K562 (cell line): ENCODE measurements around the gene CDC45. TPM values are rescaled to one million over a fixed set of nuclear protein-coding genes. Genes with fewer than 3 reads are reported as not detected.

Source experiments
- DDX20 ChIP-seq: fragments of 450-650 bp; IDR thresholded peaks from 2 replicates; pipeline ENCODE4 v1.6.1; 2016; ENCODE audit warnings: missing genetic modification characterization, low read depth, mild to moderate bottlenecking, missing compliant biosample characterization, moderate library complexity
- E2F6 ChIP-seq, 2 experiments: IDR thresholded peaks; 2 replicates each; pipeline ENCODE4 v1.6.1; 2011; ENCODE audit warnings: borderline replicate concordance in 1 of 2, control low read depth in 1 of 2, low read depth in 1 of 2, low read length in 1 of 2, mild to moderate bottlenecking in 1 of 2, mixed read lengths in 1 of 2, moderate library complexity in 1 of 2; ENCODE audit not compliant: insufficient read depth in 1 of 2, insufficient read length in 1 of 2, poor library complexity in 1 of 2, severe bottlenecking in 1 of 2; ENCODE audit errors: extremely low read depth in 1 of 2
- FOXO4 ChIP-seq: fragments of 450-650 bp; formaldehyde crosslinking; IDR thresholded peaks from 2 replicates; pipeline ENCODE4 v1.4.0; 2020; ENCODE audit warnings: mild to moderate bottlenecking, moderate library complexity
- GTF2F1 ChIP-seq: IDR thresholded peaks from 2 replicates; pipeline ENCODE4 v1.6.1; 2011; ENCODE audit warnings: low read depth, low read length, improper control_type of control experiment
- IFI16 ChIP-seq: fragments of 250-450 bp; sonication (Bioruptor Pico); IDR thresholded peaks from 2 replicates; pipeline ENCODE4 v2.1.2; 2022; ENCODE audit warnings: mild to moderate bottlenecking, inconsistent platforms
- JUND ChIP-seq, 2 experiments: IDR thresholded peaks; 2 replicates in 1 of 2; 3 replicates in 1 of 2; pipeline ENCODE4 v1.6.1; 2011; ENCODE audit warnings: borderline replicate concordance in 2 of 2, low read depth in 2 of 2, low read length in 2 of 2, improper control_type of control experiment in 1 of 2, missing biosample characterization in 1 of 2, missing genetic modification characterization in 1 of 2, missing genetic modification reagents in 1 of 2
- KAT2B ChIP-seq: IDR thresholded peaks from one replicate; pipeline ENCODE4 v1.6.1; 2012; ENCODE audit warnings: low read depth, mild to moderate bottlenecking, control low read depth, inconsistent platforms, low read length, moderate library complexity
- MYC ChIP-seq, 2 experiments: fragments of 250-450 bp in 1 of 2; sonication (Bioruptor Pico) in 1 of 2; IDR thresholded peaks; 2 replicates each; pipeline versions ENCODE4 v1.5.1 to v1.6.1; 2012 to 2021; ENCODE audit warnings: low read depth in 2 of 2, borderline replicate concordance in 1 of 2, improper control_type of control experiment in 1 of 2, low read length in 1 of 2, mild to moderate bottlenecking in 1 of 2, moderate library complexity in 1 of 2
- NR2F6 ChIP-seq: fragments of 450-650 bp; formaldehyde crosslinking; IDR thresholded peaks from 2 replicates; pipeline ENCODE4 v1.4.0; 2020; ENCODE audit warnings: mild to moderate bottlenecking
- RAD21 ChIP-seq, 2 experiments: fragments of 250-450 bp in 1 of 2; fragments of 450-650 bp in 1 of 2; sonication (Bioruptor Pico) in 1 of 2; formaldehyde crosslinking in 1 of 2; IDR thresholded peaks in 1 of 2; conservative IDR thresholded peaks in 1 of 2; 2 replicates each; pipeline versions ENCODE4 v1.4.0 to v1.8.0; 2020 to 2022; ENCODE audit warnings: mild to moderate bottlenecking in 2 of 2, moderate library complexity in 1 of 2
- RBM17 ChIP-seq: fragments of 200-400 bp; formaldehyde crosslinking; IDR thresholded peaks from 2 replicates; pipeline ENCODE4 v1.6.1; 2017; ENCODE audit warnings: low read depth, mild to moderate bottlenecking, low read length, borderline replicate concordance
- RBM22 ChIP-seq: fragments of 200-400 bp; formaldehyde crosslinking; IDR thresholded peaks from 2 replicates; pipeline ENCODE4 v1.6.1; 2018; ENCODE audit warnings: low read length, low read depth; ENCODE audit not compliant: poor library complexity, severe bottlenecking
- SMAD3 ChIP-seq: fragments of 450-650 bp; formaldehyde crosslinking; conservative IDR thresholded peaks from 2 replicates; pipeline ENCODE4 v1.4.0; 2020; ENCODE audit warnings: mild to moderate bottlenecking
- ZBTB26 ChIP-seq: fragments of 450-650 bp; formaldehyde crosslinking; IDR thresholded peaks from 2 replicates; pipeline ENCODE4 v1.4.0; 2022; ENCODE audit warnings: missing genetic modification characterization
- ZC3H8 ChIP-seq: fragments of 450-650 bp; IDR thresholded peaks from 2 replicates; pipeline ENCODE4 v1.6.1; 2017
- ZFP36 ChIP-seq: fragments of 150-350 bp; IDR thresholded peaks from 2 replicates; pipeline ENCODE4 v1.6.1; 2018; ENCODE audit warnings: low read length, low read depth; ENCODE audit not compliant: partially characterized antibody
- ZNF224 ChIP-seq: sonication (generic); formaldehyde crosslinking; IDR thresholded peaks from 2 replicates; pipeline ENCODE4 v1.8.0; 2022; ENCODE audit warnings: mild to moderate bottlenecking, missing genetic modification reagents
- ZNF41 ChIP-seq: fragments of 250-450 bp; sonication (Bioruptor Pico); conservative IDR thresholded peaks from 2 replicates; pipeline ENCODE4 v1.4.0; 2020; ENCODE audit warnings: mild to moderate bottlenecking
- ZNF586 ChIP-seq: fragments of 450-650 bp; formaldehyde crosslinking; conservative IDR thresholded peaks from 2 replicates; pipeline ENCODE4 v1.4.0; 2020; ENCODE audit warnings: mild to moderate bottlenecking, moderate library complexity
- ZNF668 ChIP-seq: fragments of 250-450 bp; sonication (Bioruptor Pico); IDR thresholded peaks from 2 replicates; pipeline ENCODE4 v1.8.0; 2022; ENCODE audit warnings: mild to moderate bottlenecking, inconsistent platforms
- ZNF764 ChIP-seq: fragments of 250-450 bp; sonication (Bioruptor Pico); IDR thresholded peaks from 2 replicates; pipeline ENCODE4 v1.4.0; 2020; ENCODE audit warnings: low read depth, mild to moderate bottlenecking, moderate library complexity
- polyA plus RNA-seq, 8 experiments: library from polyadenylated mRNA; depleted of rRNA in 4 of 8; stranded (reverse) in 5 of 8; unstranded in 3 of 8; fragments of >200 nt; fragmentation: Nextera tagmentation in 2 of 8; fragmentation: Illumina TruSeq in 1 of 8; extraction: Ambion mirVana in 2 of 8; extraction: Trizol in 1 of 8; gene quantifications; 2 replicates each; pipeline versions ENCODE4 v1.2.1 to v1.2.3, GENCODE V29; 2011 to 2014; ENCODE audit warnings: inconsistent platforms in 1 of 8, missing spikeins in 1 of 8
- total RNA-seq, 7 experiments: library from RNA; depleted of rRNA in 6 of 7; stranded (reverse); fragments of >200 nt in 6 of 7; fragmentation: Illumina TruSeq in 2 of 7; extraction: Trizol in 2 of 7; gene quantifications; 2 replicates each; pipeline versions ENCODE4 v1.2.1 to v1.2.3, GENCODE V29; 2011 to 2021; ENCODE audit warnings: low replicate concordance in 1 of 7

The CDC45 gene
- total and polyA plus RNA-seq, 9 of the 15 experiments (the other 6 are each of a cell fraction or from before 2014, with no cell fraction given), result 251 to 580 (median 410) TPM

DNA sequence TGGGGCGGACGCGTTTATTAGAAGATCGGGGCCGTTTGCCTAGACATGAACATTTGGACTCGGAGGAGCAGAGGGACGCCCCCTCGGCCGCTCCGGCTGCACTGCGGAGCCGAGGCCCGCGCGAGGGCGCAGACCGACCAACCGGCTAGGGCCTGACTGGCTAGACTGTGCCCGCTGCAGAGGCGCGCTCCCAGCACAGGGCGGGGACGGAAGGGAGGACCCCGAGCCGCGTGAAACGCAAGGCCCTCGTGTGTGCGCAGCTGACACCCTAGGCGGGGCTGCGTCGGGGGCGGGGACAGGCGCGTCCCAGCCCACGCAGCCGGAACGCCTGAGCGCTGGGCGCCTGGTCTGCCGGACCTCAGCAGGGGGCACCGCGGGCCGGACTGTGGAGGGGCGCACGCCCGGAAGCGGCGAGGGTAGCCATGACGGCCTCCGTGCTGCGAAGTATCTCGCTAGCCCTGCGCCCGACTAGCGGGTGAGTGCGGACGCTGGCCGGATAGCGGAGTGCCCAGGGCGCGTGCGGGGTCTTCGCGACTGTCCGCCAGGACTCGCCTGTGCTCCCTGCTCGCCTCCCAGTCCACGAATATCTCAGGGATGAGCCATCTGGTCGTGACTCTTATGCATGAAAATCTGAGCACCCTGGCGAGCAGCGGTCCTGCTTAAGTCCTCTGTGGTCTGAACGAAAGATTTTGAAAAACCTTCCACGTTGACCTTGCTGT lies 47.4 kb upstream of the CDC45 start, which contains the start of gene MRPL40 (continued):
- TF ChIP-seq IFI16, result peak; percentile 79
- peak; percentile 95; the same call in 1 of the 2 replicates for TF ChIP-seq NR2F6 (CRISPR knock-in tag)
- TF ChIP-seq JUND (IDR thresholded peaks at IDR 0.05; ENCODE audit: borderline replicate concordance, low read depth, low read length), result peak; percentile 95
- TF ChIP-seq JUND (tag; IDR thresholded peaks at IDR 0.05; ENCODE audit: borderline replicate concordance, low read depth, low read length), result no peak
- TF ChIP-seq ZBTB26 (CRISPR knock-in tag), result peak; percentile 90
- TF ChIP-seq FOXO4 (CRISPR knock-in tag), result peak; percentile 85; the same call in 1 of the 2 replicates
- peak; percentile 100; the same call in 1 of the 2 replicates for TF ChIP-seq RBM17
- no peak for TF ChIP-seq ZC3H8
- no peak for TF ChIP-seq ZNF224
- peak; percentile 73 for TF ChIP-seq KAT2B
- peak; percentile 84 for TF ChIP-seq ZNF41 (CRISPR knock-in tag)
- peak; percentile 97 for TF ChIP-seq SMAD3 (CRISPR knock-in tag)
- peak; percentile 90 for TF ChIP-seq ZNF764 (CRISPR knock-in tag)
- TF ChIP-seq RAD21 (CRISPR knock-in tag; conservative IDR thresholded peaks at IDR 0.05 in 1 of 2, IDR thresholded peaks at IDR 0.05 in 1 of 2), result peak; percentile 31 to 59; a peak in 3 of 4 replicates
- peak; percentile 96 for TF ChIP-seq E2F6 (IDR thresholded peaks at IDR 0.05; ENCODE audit: borderline replicate concordance in 1 of 2, extremely low read depth in 1 of 2, insufficient read depth in 1 of 2, insufficient read length in 1 of 2, low read depth in 1 of 2, low read length in 1 of 2, poor library complexity in 1 of 2, severe bottlenecking in 1 of 2)
- peak; percentile 100 for TF ChIP-seq MYC (IDR thresholded peaks at IDR 0.05; ENCODE audit: low read depth, low read length)
- peak; percentile 100; the same call in 1 of the 2 replicates for TF ChIP-seq MYC (CRISPR knock-in tag; IDR thresholded peaks at IDR 0.05; ENCODE audit: borderline replicate concordance, low read depth)
- peak; percentile 89 for TF ChIP-seq GTF2F1
- 0 out of 2 replicates have a peak, but pooled peaks have one; percentile 3 for TF ChIP-seq ZNF586 (CRISPR knock-in tag)
- peak; percentile 99 for TF ChIP-seq RBM22
- peak; percentile 84 for TF ChIP-seq ZNF668
- TF ChIP-seq DDX20 (tag), result no peak
- TF ChIP-seq ZFP36, result peak; percentile 80
